Smooth muscle cell of the brain vasculature (primary cell): ENCODE results near the gene RNASET2.
"Not testable (repeated sequence)": the region's sequence is repeated elsewhere in the genome, so short reads cannot be mapped to it uniquely, and the experiment has no call there.

Experiments
- DNase-seq: peaks from one replicate; pipeline ENCODE4 v3.0.0-alpha.2; 2012; ENCODE audit warnings: low read depth, low spot score

The RNASET2 gene

DNA sequence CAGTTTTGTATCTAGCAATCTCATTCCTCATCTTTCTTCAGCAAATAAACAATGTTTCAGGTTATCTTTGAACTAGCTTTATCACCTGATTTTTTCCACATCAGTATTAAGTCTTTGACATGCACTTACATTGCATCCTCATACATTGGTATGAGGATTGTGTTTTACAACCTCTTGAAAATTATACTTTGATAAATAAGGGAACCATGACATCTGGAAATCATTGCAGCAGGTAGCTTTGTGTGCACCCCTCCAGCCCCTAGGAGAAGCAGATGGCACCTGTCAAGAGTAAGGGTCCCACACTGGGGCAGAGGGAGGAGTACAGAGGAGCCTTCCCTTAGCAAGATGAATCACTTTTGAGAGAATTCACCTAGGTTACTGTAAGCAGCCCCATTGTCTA, 13.7 kb upstream of the RNASET2 start:
- no peak for DNase-seq

DNA sequence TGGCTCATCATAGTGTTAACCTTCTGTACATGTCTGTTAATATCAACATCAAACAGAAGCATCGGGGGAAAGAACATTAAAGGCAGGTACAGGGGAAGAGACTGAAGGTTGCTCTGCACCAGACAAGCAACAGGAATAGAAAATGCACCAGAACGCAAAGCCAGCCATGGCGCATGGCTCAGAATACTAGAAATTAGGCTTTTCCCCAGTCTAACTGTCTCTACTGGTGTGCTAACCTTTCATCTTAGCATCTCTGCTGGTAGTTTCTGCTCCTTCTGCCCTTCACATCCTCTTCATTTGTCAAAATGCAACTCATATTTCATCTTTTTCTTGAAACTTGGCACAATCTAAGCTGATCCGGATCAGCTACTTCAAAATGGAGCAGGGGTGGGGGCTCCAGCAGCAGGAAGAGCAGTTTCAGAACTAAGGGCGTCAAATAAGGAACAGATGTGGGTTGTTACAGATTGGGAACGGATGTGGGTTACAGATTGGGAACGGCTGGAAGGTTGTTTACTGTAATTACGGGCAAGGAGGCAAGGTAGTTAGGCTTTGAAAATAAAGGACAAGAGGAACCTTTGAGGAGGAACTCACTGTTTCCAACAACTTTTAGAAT, 13.1 kb upstream of the RNASET2 start:
- no peak for DNase-seq

DNA sequence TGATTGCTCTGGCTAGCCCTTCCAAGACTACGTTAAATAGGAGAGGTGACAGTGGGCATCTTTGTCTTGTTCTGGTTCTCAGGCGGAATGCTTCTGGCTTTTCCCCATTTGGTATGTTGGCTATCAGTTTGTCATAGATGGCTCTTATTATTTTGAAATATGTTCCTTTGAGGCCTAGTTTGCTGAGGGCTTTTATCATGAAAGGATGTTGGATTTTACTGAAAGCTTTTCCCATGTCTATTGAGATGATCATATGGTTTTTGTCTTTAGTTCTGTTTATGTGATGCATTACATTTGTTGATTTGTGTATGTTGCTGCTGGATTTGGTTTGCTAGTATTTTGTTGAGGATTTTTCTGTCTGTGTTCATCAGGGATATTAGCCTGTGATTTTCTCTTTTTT, 9.9 kb upstream of the RNASET2 start:
- no peak for DNase-seq

DNA sequence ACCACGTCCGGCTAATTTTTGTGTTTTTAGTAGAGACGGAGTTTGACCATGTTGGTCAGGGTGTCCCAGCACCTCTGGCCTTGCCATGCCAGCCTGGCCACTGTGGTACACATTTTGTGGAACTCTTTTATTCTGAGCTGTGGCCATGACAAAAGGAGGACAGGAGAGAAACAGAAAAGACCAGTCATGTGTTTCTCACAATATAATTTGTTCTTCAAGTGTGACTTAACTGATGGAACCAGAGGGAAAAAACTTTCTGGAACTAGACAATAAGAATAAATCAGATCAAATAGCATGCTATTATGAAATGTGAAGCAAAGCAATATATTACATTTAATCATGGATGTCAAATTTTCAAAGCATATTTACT, 4.2 kb upstream of the RNASET2 start:
- DNase-seq: no peak

DNA sequence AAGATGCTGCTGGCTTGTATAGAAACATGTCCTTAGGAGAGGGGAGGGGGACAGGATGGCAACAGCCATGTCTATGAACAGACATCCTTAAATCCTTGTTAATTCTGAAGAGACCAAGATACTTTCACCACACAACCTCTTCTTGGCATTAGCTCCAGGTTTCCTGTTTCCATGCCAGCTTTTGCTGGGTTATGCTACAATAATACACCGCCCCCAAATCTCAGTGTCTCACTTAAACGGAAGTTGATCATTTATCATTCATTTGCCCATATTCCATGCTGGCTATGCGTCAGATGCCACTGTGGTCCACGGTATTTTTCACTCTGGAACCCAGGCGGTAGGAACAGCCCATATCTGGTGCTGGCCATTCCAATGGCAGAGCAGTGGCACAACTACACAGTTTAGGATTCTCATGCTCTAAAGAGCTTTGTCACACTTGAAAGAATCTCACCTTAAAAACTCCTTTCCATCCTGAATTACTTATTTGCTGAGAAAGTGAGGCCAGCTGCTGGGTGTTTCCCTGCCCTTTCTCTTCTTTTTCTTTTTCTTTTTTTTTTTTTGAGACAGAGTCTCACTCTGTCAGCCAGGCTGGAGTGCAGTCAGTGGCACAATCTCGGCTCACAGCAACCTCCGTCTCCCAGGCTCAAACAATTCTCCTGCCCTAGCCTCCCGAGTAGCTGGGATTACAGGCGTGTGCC, 3.7 kb upstream of the RNASET2 start:
- DNase-seq: no peak

DNA sequence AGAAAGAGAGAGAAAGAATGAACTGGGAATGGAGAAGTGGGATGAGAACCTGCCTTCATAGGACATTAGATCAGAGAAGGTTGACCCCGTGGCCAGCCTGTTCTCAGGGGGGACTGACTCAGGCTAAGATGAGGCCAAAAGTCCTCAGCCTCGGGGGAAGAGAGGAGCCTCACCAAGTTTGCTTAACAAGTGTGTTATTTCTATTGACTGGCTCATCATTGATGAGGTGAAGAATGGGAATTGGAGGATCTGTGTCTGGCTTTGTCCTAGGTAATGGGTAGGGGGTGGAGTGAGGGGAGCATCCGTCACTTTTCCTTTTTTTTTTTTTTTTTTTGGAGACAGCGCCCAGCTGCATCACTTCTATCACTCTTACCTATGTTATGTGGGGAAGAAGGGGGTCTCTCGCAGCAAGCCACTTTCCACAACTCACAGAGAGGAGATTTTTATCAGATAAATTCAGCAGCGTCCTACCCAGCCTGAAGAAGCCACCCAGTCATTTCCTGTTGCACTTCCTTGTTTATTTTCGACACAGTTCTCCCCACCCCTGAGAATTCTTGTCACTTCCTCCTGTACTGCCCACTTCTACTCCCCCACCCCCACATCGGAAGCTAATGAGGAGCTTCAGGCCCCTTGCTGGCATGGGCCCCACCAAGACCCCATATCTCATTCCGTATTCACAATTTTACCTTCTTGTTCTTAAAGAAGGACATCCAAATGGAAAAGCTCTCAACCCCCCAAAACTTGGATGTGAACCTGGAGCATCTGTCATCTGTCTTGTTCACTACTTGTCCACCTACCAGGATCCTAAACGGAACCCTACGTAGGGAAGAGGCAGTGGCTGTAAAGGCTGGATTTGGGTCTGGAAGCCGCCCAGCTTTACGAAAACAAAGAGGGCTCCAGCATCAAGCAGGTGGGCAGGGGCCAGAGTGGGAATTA, 2.8 kb upstream of the RNASET2 start:
- no peak for DNase-seq

DNA sequence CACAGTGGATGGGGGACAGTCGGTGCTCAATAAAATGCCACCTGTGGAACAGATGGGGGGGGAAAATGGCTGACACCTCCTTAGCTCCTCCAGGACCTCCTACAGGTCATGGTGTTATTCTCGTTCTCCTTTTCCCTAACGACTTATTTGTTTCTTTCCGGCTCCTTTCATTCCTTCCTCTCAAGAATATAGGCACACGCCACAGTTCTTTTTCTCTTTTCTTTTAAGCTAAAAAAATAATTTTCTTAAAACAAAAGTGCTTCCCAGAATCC, 1.4 kb upstream of the RNASET2 start:
- DNase-seq: no peak

DNA sequence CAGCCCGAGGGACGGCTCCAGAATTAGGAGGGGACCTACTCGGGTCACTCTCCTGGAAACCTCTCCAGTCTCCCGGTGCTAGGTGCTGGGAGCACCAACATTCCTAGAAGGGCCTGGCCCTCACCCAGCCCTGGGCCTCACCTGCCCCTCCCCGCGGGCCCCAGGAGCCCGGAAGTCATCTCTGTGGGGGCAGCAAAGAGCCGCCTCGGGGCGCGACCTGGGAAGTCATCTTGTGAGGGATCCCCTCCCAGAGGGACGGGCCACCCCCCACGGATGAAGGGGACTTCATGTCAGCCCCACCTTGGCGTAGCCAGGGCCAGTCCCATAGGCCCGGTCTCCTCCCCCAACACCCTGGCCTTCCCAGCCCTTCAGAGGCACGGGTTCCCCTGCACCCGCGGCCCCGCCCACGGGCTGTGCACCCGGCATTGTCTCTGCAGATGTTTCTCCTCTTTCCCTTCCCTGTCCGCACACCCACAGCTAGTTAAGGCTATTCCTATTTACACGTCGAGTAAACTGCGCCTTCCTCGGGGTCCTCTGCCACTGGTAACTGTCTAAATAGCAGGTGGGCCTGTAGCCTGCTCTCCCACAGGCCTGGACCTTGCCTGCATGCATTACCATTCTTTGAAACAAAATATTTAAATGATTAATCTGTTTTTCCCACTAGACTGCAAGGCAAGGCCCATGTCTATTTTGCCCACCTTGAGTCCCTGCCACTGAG, 896 bp upstream of the RNASET2 start:
- DNase-seq: no peak

DNA sequence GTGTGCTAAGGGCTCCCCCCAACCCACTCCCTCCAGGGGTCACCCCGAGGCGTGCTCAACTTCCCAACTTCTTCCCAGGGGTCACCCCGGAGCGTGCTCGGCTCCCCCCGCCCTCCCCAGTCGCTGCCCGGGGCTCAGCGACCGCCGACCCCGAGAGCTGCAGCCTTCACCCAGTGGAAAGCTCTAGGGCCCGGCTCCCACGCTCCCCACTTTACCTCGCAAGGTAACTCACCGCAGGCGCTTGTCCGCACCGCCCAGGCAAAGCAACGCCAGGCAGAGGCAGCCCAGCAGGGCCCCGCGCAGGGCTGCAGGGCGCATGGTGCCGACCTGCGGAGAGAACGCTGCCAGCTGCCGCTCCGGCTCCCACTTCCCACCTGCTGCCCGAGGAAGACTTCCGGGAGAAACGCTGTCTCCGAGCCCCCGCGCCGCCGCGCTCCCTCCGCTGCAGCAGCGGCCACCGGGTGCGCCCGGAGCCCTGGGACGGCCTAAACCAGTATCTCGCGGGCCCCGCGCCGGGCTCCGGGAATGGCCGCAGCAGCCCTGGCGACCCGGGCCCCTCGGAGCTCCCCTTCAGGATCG, 396 bp downstream of the RNASET2 start:
- DNase-seq: no peak

DNA sequence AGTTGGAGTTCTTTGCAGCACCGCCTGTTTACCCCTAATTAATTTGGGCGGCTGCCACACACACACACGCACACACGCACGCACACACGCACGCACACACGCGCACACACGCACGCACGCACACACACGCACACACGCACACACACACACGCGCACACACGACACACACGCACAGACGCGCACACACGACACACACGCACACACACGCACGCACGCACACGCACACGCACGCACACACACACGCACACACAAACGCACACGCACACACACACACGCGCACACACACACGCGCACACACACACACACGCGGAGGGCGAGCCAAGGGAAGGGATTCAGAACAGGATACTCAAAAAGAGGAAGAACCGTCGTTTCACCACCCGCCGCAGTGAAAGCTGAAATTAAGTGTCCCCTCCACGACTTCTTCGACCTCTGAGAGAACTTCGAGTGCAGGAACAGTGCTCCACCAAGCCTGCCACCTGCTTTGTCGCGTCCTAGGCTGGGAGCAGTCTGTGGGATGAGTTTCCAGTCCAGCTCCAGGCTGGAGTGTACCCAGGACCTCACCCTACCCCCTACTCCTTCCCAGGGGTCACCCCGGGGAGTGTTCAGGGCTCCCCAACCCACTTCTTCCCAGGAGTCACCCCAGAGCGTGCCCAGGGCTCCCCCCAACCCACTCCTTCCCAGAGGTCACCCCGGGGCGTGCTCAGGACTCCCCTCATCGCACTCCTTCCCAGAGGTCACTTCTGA, 1.1 kb downstream of the RNASET2 start:
- DNase-seq: no peak

DNA sequence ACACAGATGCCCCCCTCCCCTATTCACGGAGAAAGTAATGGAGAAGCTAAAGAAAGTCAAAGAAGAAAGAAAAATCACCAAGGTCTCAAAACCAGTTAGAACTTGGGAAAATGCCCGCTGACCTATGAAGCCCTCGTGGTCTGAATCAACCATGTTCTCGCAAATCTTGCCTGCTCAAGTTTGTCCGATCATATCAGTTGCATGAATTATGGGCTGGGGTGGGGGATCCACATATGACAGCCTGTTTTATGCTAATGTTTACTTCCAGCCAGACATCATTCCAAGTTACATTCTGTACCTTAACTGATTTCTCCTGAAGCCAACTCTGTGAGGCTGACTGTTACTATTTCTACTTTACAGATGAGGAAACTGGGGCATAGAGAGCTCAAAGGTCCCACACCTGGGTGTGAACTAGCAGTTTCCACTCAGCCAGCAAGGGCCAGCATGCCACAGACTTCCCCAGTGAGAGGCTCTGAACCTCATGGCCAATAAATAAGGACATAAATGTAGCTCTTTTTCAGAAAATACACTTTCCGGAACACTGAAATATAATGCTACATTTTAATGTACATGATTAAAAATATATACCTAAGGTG, 2.1 kb downstream of the RNASET2 start:
- DNase-seq: no peak

DNA sequence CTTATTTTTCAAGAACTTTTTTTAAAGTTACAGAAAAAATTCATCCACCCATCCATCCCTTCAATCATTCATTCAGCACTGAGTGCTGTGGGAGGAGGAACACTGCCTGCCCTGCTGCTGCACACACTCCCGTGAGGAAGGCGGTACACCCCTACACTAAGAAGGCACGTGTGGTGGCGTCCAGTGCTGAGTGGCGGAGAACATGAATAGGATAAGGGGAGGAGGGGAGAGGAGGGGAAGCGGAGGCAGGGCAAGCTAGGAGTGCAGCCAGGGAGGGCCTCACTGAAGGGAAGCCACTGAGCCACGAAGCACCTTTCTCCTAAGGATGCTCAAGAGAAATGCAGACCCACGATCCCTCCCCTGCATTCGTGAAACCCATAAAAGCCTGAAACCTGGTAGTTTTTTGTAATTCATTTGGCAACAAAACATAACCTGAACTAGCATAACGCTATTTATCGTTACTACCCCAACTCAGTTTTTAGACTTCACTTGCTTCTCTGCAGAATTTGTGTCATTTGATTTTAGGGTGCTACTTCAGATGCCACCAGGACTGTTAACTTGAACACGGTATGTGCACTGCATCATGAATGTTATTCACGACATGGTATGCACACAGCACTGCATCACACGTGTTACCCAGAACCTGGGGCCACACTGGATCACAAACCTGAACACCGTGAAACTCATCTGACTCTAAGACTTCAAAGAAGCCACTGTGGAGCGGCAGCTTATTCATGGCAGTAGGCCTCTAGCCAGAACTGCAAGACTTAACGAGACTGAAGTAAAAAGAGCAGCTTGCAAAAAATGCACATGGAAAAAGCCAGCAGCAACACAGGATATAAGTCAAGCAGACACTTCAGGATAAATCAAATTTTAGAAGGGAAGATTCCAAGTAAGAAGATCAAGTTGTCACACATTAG, 3.5 kb downstream of the RNASET2 start:
- DNase-seq: no peak

DNA sequence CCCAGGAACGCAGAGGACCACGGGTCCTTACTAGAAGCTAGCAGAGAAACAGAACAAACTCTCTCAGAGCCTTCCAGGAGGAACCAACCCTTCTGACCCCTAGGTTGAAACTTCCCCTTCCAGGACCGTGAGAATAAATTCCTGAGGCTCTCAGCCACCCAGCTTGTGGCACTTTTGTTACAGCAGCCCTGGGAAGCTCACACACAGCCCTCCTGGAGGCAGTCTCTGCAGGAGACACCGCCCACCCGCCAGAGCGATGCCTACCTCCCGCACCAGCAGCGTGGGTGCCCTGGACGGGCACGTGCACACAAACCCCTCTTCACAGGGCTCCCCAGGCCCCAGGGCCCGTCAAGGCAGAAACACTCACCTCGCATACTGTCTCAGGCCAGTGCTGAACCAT, 4.2 kb downstream of the RNASET2 start:
- no peak for DNase-seq

DNA sequence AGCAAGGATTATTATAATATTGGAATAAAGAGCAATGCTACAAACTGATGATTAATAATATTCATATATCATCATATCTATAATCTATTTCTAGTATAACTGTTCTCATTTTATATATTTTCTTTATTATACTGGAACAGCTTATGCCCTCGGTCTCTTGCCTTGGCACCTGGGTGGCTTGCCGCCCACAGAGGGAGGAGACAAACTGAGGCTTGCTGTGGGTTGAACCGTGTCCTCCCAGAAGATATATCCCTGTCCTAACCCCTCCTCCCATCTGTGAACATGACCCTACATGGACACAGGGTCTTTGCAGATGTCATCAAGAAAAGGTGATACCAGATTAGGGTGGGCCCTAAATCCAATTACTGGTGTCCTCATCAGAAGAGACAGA, 4.7 kb downstream of the RNASET2 start:
- no peak for DNase-seq

DNA sequence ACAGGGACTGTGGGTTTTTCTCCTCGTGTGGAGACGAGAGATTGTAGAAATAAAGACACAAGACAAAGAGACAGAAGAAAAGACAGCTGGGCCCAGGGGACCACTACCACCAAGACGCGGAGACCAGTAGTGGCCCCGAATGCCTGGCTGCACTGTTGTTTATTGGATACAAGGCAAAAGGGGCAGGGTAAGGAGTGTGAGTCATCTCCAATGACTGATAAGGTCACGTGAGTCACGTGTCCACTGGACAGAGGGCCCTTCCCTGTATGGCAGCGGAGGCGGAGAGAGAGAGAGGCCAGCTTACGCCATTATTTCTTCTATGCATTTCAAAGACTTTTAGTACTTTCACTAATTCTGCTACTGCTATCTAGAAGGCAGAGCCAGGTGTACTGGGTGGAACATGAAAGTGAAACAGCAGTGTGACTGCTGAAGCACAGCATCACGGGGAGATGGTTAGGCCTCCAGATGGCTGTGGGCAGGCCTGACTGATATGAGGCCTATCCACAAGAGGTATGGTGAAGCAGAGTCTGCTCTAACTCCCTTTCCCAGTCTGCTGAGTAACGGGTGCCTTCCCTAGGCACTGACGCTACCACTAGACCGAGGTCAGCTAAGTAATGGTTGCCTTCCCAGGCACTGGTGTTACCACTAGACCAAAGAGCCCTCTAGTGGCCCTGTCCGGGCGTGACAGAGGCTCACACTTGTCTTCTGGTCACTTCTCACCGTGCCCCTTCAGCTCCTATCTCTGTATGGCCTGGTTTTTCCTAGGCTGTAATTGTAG, 5.3 kb downstream of the RNASET2 start:
- DNase-seq: peak; percentile 24

DNA sequence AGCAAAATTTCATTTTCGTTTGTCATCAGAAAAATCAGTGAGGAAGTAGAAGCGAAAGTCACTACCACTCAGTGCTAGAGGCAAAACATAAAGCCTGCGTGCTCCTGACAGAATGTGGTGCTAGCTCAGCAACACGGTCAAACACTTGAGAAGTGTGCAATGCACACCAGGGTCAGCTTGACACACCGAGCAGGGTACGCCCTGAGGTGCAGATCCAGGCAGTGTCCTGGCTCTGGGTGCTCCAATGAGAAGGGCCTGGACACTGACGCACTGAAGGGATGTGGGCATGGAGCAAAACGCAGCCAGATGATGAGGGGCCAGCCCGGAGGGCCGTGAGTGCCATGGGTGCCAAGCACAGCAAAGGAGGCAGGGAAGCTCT, 5.9 kb downstream of the RNASET2 start:
- no peak for DNase-seq

DNA sequence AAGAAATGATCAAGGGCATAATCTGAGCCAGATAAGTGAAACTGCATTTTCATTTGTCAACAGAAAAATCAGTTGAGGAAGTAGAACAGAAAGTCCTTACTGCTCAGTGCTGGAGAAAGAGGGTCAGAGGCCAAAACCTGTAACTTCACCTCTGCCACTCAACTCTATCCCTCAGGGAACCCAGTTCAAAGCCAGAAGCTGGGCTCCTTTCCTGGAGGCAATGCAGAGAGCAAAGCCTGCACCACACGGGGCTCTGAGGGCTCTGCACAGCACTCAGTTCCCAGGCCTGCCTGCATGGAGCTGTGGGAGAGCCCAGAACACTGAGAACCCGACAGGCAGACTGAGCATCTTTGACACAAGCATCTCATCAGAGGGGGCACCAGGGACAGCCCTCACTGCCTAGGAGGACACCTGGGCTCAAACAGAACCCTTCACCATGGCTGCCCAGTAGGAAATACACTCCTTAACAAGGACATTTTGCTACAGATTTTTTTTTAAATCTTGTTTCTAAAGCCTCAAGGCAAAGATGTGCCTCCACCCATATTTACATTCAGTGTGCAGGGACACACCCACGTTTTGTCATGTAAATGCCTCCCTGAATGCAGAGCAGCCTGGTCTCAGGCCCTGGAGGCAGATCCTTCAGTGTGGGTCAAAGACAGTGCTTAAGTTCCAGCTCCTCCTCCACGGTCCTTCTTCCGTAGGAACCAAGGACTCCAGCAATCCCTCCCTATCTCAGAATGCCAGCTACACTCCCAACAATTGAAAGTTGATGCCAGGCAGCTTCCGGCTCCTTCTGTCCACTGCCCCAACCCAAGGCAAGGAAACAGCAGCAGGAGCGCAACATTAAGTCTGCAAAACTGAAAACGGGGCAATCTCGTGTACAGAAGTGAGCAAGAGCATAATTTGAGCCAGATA, 6.6 kb downstream of the RNASET2 start:
- DNase-seq: no peak

DNA sequence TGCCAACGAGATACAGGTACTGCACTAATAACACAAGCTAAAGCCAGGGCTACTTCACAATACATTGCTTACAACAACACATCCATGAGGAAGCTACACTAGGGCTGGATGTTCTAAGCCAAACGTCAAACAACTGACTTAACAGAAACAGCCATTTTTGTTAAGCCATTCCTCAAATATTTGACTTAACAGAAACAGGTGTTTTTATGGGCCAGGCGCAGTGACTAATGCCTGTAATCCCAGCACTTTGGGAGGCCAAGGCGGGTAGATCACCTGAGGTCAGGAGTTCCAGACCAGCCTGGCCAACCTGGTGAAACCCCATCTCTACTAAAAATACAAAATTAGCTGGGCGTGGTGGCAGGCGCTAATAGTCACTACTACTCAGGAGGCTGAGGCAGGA, 7.6 kb downstream of the RNASET2 start:
- DNase-seq: not testable (repeated sequence)
